HEK293T (cell line): ENCODE results near the gene COL6A3.

Source experiments
- ARNT ChIP-seq: fragments of 450-650 bp; IDR thresholded peaks from 2 replicates; pipeline ENCODE4 v1.6.1; 2017; ENCODE audit warnings: mild to moderate bottlenecking
- FOXA1 ChIP-seq: fragments of 450-650 bp; IDR thresholded peaks from 2 replicates; pipeline ENCODE4 v1.6.1; 2016; ENCODE audit warnings: mild to moderate bottlenecking
- FOXK2 ChIP-seq: fragments of 450-650 bp; IDR thresholded peaks from 2 replicates; pipeline ENCODE4 v1.6.1; 2016; ENCODE audit warnings: mild to moderate bottlenecking
- FOXM1 ChIP-seq: fragments of 450-650 bp; IDR thresholded peaks from 2 replicates; pipeline ENCODE4 v1.6.1; 2017; ENCODE audit warnings: mild to moderate bottlenecking, borderline replicate concordance
- NFRKB ChIP-seq: fragments of 450-650 bp; IDR thresholded peaks from 2 replicates; pipeline ENCODE4 v1.6.1; 2016; ENCODE audit warnings: mild to moderate bottlenecking, moderate library complexity
- SP1 ChIP-seq: fragments of 450-650 bp; IDR thresholded peaks from 2 replicates; pipeline ENCODE4 v1.6.1; 2017
- TF ChIP-seq, protein P1 (sequence below): fragments of 450-650 bp; IDR thresholded peaks from 2 replicates; pipeline ENCODE4 v1.6.1; 2016

DNA sequence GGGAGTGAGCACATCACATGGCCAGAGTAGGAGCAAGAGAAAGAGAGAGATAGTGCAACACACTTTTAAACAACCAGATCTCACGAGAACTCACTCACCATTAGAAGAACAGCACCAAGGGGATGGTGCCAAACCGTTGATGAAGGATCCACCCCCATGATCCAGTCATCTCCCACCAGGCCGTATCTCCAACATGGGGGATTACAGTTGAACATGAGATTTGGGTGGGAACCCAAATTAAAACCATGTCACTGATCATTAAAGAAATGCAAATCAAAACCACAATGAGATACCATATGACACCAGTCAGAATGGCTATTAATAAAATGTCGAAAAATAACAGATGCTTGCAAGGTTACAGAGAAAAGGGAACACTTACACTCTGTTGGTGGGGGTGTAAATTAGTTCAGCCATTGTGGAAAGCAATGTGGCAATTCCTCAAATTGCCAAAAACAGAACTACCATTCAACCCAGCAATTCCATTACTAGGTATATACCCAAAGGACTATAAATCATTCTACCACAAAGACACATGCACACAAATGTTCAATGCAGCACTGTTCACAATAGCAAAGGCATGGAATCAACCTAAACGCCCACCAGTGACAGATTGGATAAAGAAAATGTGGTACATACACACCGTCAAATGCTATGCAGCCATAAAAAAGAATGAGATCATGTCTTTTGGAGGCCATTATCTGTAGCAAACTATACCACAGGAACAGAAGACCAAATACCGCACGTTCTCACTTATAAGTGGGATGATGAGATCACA lies 137.1 kb downstream of the COL6A3 start:
- no peak for TF ChIP-seq ARNT
- TF ChIP-seq FOXA1, result no peak
- no peak for TF ChIP-seq FOXM1
- TF ChIP-seq SP1, result no peak
- TF ChIP-seq FOXK2, result no peak
- TF ChIP-seq, protein P1, sequence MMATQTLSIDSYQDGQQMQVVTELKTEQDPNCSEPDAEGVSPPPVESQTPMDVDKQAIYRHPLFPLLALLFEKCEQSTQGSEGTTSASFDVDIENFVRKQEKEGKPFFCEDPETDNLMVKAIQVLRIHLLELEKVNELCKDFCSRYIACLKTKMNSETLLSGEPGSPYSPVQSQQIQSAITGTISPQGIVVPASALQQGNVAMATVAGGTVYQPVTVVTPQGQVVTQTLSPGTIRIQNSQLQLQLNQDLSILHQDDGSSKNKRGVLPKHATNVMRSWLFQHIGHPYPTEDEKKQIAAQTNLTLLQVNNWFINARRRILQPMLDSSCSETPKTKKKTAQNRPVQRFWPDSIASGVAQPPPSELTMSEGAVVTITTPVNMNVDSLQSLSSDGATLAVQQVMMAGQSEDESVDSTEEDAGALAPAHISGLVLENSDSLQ, result no peak
- TF ChIP-seq NFRKB, result no peak
